Natural killer cell (primary cell): Measurements from ENCODE around the gene SPIRE1. TPM values are rescaled to one million over a fixed set of nuclear protein-coding genes. Genes with fewer than 3 reads are reported as not detected.

Experiments
- ATAC-seq, 3 donors: fragments of 150-1000 bp in 2 of 3; fragments of 200-7000 bp in 1 of 3; cut with Tn5 transposase; 1 replicate in 1 of 3; 2 replicates in 2 of 3; pipeline ENCODE4 v1.10.0; 2021; ENCODE audit warnings: mild to moderate bottlenecking in 2 of 3, moderate library complexity in 2 of 3
- DNase-seq, 2 donors: peaks; one replicate each; pipeline versions ENCODE4 v3.0.0 to v3.0.0-alpha.2; 2013 to 2021; ENCODE audit warnings: mixed read lengths in 1 of 2
- H3K27ac ChIP-seq: one replicate; pipeline ENCODE4 v1.5.1; 2013; ENCODE audit warnings: mild to moderate bottlenecking, low read length
- H3K27me3 ChIP-seq: one replicate; pipeline ENCODE4 v1.6.1; 2013; ENCODE audit warnings: low read length; ENCODE audit not compliant: control insufficient read depth, insufficient read depth
- H3K36me3 ChIP-seq: one replicate; pipeline ENCODE4 v1.6.1; 2013; ENCODE audit warnings: low read length; ENCODE audit not compliant: control insufficient read depth, insufficient read depth
- H3K4me1 ChIP-seq: one replicate; pipeline ENCODE4 v1.6.1; 2013; ENCODE audit warnings: low read length; ENCODE audit not compliant: control insufficient read depth, insufficient read depth
- H3K4me3 ChIP-seq: one replicate; pipeline ENCODE4 v1.5.1; 2013; ENCODE audit warnings: low read length
- H3K9me3 ChIP-seq: one replicate; pipeline ENCODE4 v1.6.1; 2013; ENCODE audit warnings: low read length; ENCODE audit not compliant: control insufficient read depth, insufficient read depth
- H3K27ac Mint-ChIP-seq, 2 donors: one replicate each; pipeline ENCODE4 v1.8.0; 2022; ENCODE audit warnings: mild to moderate bottlenecking in 2 of 2, mixed read lengths in 2 of 2, moderate library complexity in 1 of 2
- H3K27me3 Mint-ChIP-seq, 2 donors: one replicate each; pipeline ENCODE4 v1.8.0; 2022; ENCODE audit warnings: low read depth in 2 of 2, mixed read lengths in 2 of 2
- H3K36me3 Mint-ChIP-seq: one replicate; pipeline ENCODE4 v1.8.0; 2022; ENCODE audit warnings: mixed read lengths
- H3K4me1 Mint-ChIP-seq, 2 donors: one replicate each; pipeline ENCODE4 v1.8.0; 2022; ENCODE audit warnings: mixed read lengths in 2 of 2
- H3K4me3 Mint-ChIP-seq: one replicate; pipeline ENCODE4 v1.8.0; 2022; ENCODE audit warnings: mild to moderate bottlenecking, moderate library complexity, mixed read lengths
- H3K9me3 Mint-ChIP-seq, 2 donors: one replicate each; pipeline ENCODE4 v1.8.0; 2022; ENCODE audit warnings: mixed read lengths in 2 of 2
- CTCF ChIP-seq: fragments of 200-600 bp; IDR thresholded peaks from one replicate; pipeline ENCODE4 v1.8.0; 2022; ENCODE audit warnings: antibody characterized with exemption
- WGBS: methylation state at CpG from one replicate; pipeline ENCODE4 v1.1.7; 2013; ENCODE audit warnings: missing lambda C conversion rate; ENCODE audit not compliant: insufficient coverage; 5-methylcytosine and 5-hydroxymethylcytosine counted together
- intact Hi-C: fragments of 100-400 bp; cut with micrococcal nuclease; formaldehyde crosslinking; loops from one replicate; pipeline ENCODE4 v1.14.2; 2022
- total RNA-seq, 4 donors: library from RNA; stranded (reverse); fragments of 120-200 nt in 1 of 4; gene quantifications; one replicate each; pipeline versions ENCODE4 v1.2.3 to v1.2.4, GENCODE V29; 2013 to 2022

Gene SPIRE1
- total RNA-seq, 3 donors from 2014 or later (not counting 1 experiment from before 2014, with no cell fraction given), result 4.8 to 6.7 (median 5.4) TPM

- Histone ChIP-seq H3K27me3 (no peaks in the 10 kb centered on the region), H3K4me1 (no peaks in the 10 kb centered on the region), H3K27ac (no peak overlapping the region), H3K36me3 (peaks cover 10% of the 10 kb centered on the region), H3K9me3 (no peaks in the 10 kb centered on the region), H3K4me3 (no peak overlapping the region)
- H3K9me3 Mint-ChIP-seq, result no peaks in the 10 kb centered on the region
- WGBS, result 76% methylated on average over 2 of the region's 2 CpGs
- no peak for TF ChIP-seq CTCF
- no peaks in the 10 kb centered on the region for H3K4me1 Mint-ChIP-seq
- DNase-seq, result no peak
- no peaks in the 10 kb centered on the region for H3K36me3 Mint-ChIP-seq
- H3K27me3 Mint-ChIP-seq, result no peaks in the 10 kb centered on the region
- no peak overlapping the region for H3K27ac Mint-ChIP-seq
- no peak for ATAC-seq
- H3K4me3 Mint-ChIP-seq, result no peak overlapping the region
- intact Hi-C loops, result no loop called here
These were observed 36.1 kb upstream of the SPIRE1 start for GRCh38 chr18:12694032-12694431.

GRCh38 chr18:12692206-12692605 is 34.3 kb upstream of the SPIRE1 start:
- Histone ChIP-seq H3K27me3 (no peaks in the 10 kb centered on the region), H3K4me1 (no peaks in the 10 kb centered on the region), H3K4me3 (no peak overlapping the region), H3K27ac (no peak overlapping the region), H3K9me3 (no peaks in the 10 kb centered on the region), H3K36me3 (peaks cover 5% of the 10 kb centered on the region)
- Mint-ChIP-seq H3K9me3 (no peaks in the 10 kb centered on the region), H3K36me3 (no peaks in the 10 kb centered on the region), H3K4me3 (no peak overlapping the region), H3K27ac (peak overlapping the region in 1 of 2 donors; percentile 3), H3K4me1 (no peaks in the 10 kb centered on the region), H3K27me3 (no peaks in the 10 kb centered on the region)
- TF ChIP-seq CTCF, result no peak
- DNase-seq (no peak), ATAC-seq (no peak)
- intact Hi-C loops, result no loop called here
- WGBS, result 93% methylated on average over 9 of the region's 9 CpGs

GRCh38 chr18:12689256-12689850 is 31.4 kb upstream of the SPIRE1 start:
- Histone ChIP-seq H3K27ac (no peak overlapping the region), H3K4me3 (no peak overlapping the region), H3K9me3 (no peaks in the 10 kb centered on the region), H3K4me1 (no peaks in the 10 kb centered on the region), H3K36me3 (peaks cover 5% of the 10 kb centered on the region), H3K27me3 (no peaks in the 10 kb centered on the region)
- 100% methylated on average over 2 of the region's 4 CpGs for WGBS
- Mint-ChIP-seq H3K36me3 (no peaks in the 10 kb centered on the region), H3K4me1 (no peaks in the 10 kb centered on the region), H3K9me3 (no peaks in the 10 kb centered on the region), H3K4me3 (no peak overlapping the region), H3K27ac (no peak overlapping the region), H3K27me3 (no peaks in the 10 kb centered on the region)
- no peak for ATAC-seq
- DNase-seq, result no peak
- intact Hi-C loops, result no loop called here
- TF ChIP-seq CTCF, result no peak

GRCh38 chr18:12686100-12686499 is 28.2 kb upstream of the SPIRE1 start:
- no peak for DNase-seq
- TF ChIP-seq CTCF, result no peak

More at GRCh38 chr18:12686100-12686499, 28.2 kb upstream of the SPIRE1 start:
- no peak for ATAC-seq
- no peaks in the 10 kb centered on the region for H3K36me3 Mint-ChIP-seq
- no peaks in the 10 kb centered on the region for H3K9me3 Mint-ChIP-seq
- Histone ChIP-seq H3K9me3 (no peaks in the 10 kb centered on the region), H3K4me1 (no peaks in the 10 kb centered on the region), H3K27ac (no peak overlapping the region), H3K4me3 (no peak overlapping the region), H3K36me3 (peaks cover 2% of the 10 kb centered on the region), H3K27me3 (no peaks in the 10 kb centered on the region)
- intact Hi-C loops, result no loop called here
- 96% methylated on average over 3 of the region's 3 CpGs for WGBS
- no peak overlapping the region for H3K27ac Mint-ChIP-seq
- H3K4me3 Mint-ChIP-seq, result no peak overlapping the region
- H3K4me1 Mint-ChIP-seq, result no peaks in the 10 kb centered on the region
- H3K27me3 Mint-ChIP-seq, result no peaks in the 10 kb centered on the region
